K562 (cell line): ENCODE measurements around the gene CNTN2.

Experiments
- ATF1 ChIP-seq, 2 experiments: fragments of 450-650 bp in 1 of 2; IDR thresholded peaks; 2 replicates each; pipeline ENCODE4 v1.6.1; 2016; ENCODE audit warnings: missing compliant biosample characterization in 1 of 2, missing genetic modification characterization in 1 of 2
- TF ChIP-seq, protein P1 (sequence below), 2 experiments: fragments of 450-650 bp in 1 of 2; sonication (generic) in 1 of 2; formaldehyde crosslinking in 1 of 2; IDR thresholded peaks in 1 of 2; conservative IDR thresholded peaks in 1 of 2; 2 replicates each; pipeline versions ENCODE4 v1.6.1 to v1.8.1; 2016 to 2023; ENCODE audit warnings: mild to moderate bottlenecking in 2 of 2, moderate library complexity in 2 of 2, inconsistent platforms in 1 of 2, missing genetic modification reagents in 1 of 2

DNA sequence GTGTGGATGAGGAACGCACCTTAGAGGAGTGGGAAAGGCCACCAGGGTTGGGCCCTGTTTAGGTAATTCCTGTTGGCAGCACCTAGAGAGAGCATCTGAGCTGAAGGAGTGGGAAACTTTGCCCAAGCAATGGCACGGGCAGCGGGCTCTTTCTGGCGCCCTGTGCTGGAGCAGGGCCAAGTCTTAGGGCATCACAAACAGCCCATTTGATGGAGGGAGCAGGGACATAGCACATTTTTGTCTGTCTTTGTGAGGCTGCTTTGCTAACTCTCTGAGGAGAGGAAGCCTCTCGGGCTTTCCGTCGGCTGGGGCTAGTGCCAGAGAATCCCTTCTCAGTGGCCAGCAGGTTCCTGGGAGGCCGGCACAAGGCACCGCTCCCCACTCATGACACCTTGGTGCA is 22.5 kb upstream of the CNTN2 start:
- TF ChIP-seq ATF1 (CRISPR knock-in tag; IDR thresholded peaks at IDR 0.05): no peak
- TF ChIP-seq ATF1 (tag; IDR thresholded peaks at IDR 0.05): no peak
- TF ChIP-seq, protein P1, sequence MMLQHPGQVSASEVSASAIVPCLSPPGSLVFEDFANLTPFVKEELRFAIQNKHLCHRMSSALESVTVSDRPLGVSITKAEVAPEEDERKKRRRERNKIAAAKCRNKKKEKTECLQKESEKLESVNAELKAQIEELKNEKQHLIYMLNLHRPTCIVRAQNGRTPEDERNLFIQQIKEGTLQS (IDR thresholded peaks at IDR 0.05): no peak
- TF ChIP-seq, protein P1 (CRISPR knock-in tag; conservative IDR thresholded peaks at IDR 0.05): no peak
